GM18867 (cell line): ENCODE measurements around the gene GNB1L.
"Not testable (repeated sequence)": the region's sequence is repeated elsewhere in the genome, so short reads cannot be mapped to it uniquely, and the experiment has no call there.

ENCODE experiments used
- ATAC-seq: cut with Tn5 transposase; IDR thresholded peaks from one replicate; pipeline ENCODE4 v1.9.1; 2021; ENCODE audit warnings: mild to moderate bottlenecking, moderate library complexity; ENCODE audit not compliant: unreplicated experiment

Gene GNB1L

DNA sequence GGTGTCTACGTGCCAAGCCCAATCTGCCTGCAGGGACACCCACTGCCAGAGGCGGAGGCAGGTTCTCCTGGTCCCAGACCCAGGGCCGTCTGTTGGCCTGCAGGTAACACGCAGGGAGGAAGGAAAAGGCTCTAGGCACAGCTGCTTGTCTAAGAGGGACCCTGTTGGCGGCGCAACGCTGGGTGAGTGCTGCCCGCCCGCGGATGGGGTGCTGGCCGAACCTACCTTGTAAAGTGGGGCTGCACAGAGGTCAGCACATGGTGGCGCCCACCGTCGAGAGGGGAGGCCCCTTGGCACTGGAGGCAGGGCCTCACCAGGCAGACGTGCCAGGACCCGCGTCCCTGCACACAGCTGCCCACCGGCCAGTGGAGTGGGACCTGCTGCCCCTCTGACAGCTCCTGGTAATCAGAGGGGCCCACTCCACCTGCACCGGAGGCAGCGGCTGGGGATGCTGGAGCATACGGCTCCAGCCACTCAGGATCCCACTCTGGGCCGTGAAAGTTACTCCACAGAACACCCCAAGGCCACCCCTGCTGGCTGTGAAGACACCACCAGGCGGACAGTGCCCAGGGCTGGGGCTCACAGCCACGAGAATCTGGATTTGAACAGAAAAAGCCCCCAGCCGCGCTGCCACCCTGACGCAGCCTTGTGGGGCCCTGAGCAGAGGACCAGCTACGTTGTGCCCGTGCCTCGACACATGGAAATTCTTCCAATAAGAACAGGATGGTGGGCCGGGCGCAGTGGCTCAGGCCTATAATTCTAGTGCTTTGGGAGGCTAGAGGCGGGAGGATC is 70.1 kb downstream of the GNB1L start:
- ATAC-seq, result no peak

GRCh38 chr22:19783586-19784383 is 70.9 kb downstream of the GNB1L start:
- ATAC-seq, result no peak

DNA sequence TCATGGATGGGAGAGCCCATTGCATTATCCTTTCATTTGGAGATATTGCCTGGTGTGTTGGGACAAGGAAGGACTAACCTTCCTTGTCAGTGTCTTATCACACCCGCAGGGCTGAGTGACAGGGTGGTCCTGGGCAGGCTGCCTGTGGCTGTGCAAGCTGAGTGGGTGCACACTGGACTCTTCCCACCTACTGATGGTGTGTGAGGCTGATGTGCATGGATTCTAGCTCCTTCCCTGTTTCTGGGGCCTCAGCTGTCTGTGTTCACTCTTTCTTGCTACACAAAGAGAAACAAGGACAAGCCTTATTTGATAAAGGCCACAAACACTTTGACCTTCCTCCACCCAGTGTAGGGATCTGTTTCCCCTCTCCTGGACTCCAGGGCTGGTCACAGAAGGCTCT is 72.1 kb downstream of the GNB1L start:
- ATAC-seq, result no peak

DNA sequence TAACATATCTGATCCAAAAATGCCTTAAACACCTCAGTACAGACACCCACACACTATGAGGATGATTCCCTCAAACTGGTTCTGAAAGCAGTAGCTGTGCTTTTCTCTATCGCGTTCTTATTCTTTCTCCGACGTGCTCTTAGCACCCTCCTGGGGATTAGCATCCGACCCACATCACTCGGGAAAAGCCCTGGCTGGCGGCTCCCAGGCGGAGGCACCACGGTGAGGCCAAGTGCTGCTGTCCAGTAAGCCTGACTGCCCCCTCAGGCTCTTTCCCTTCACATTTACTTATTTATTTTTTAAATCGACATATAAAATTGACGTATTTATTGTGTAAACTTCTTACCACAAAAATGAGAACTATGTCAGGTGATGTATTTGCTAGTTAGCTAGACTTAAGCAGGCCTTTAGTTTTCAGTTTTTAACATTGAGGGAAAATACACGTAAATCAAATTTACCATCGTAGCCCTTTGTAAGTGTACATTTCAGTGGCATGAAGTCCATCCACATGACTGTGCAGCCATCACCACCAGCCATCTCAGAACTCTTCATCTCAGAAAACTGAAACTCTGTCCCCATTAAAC is 74.9 kb downstream of the GNB1L start:
- no peak for ATAC-seq

DNA sequence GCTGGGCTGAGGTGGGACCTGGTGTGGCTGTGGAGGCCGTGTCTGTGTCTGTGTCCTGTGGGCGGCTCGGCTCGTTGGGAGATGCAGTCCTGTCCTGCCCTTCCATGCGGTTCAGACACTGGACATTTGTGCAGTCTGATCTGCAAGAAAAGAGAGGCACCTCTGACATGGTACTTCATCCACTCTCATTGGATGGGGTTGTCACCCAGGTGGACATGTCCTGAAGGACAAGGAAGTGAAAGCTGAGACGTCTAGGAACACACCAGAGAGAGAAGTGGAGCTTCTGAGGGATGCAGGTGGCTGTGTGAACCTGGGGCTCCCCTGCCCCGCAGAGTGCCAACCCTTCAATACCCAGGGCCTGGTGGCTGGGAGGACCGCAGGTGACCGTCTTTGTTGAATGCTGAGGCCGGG is 75.7 kb downstream of the GNB1L start:
- ATAC-seq, result no peak

DNA sequence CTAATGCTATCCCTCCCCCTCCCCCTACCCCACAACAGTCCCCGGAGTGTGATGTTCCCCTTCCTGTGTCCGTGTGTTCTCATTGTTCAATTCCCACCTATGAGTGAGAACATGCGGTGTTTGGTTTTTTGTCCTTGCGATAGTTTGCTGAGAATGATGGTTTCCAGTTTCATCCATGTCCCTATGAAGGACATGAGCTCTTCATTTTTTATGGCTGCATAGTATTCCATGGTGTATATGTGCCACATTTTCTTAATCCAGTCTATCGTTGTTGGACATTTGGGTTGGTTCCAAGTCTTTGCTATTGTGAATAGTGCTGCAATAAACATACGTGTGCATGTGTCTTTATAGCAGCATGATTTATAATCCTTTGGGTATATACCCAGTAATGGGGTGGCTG is 77.5 kb downstream of the GNB1L start:
- ATAC-seq, result not testable (repeated sequence)

GRCh38 chr22:19776433-19777031 is 78.1 kb downstream of the GNB1L start:
- no peak for ATAC-seq

DNA sequence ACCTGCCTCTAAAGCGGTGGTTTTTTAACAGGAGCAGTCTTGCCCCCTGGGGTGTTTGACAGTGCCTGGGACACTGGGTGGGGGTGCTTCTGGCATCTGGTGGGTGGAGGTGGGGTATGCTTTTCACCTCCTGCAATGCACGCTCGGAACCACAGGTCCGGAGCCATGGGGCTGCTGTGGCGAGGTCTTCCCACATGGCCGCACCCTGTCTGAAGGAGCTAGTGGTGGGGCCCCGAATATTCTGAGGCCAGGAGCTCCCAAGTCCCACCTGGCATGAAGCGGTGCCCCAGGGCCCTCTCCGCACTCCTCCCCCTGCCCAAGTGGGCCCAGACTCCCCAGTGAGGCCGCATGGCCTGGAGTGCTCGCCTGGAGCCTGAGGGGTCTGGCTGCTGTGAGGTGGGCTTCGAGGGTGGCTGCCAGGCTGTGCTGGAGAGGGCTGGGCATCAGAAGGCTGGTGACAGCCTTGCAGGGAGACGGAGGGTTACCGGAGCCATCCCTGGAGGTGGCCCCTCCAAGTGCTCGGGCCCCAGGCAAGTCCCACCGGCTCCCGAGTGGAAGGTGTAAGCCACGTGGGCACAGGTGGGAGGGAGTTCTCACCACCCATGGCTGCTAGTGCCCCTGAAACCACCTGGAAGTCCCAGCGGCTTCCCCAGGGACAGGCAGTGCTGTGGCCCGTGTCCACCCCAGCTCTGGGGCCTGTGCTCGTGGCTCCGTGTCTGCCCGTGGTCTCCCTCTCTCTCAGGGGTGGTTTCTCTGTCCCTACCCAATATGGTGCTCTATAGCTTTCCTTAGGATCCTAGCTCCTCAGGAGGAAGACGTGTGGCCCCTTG is 79.0 kb downstream of the GNB1L start:
- ATAC-seq, result no peak

DNA sequence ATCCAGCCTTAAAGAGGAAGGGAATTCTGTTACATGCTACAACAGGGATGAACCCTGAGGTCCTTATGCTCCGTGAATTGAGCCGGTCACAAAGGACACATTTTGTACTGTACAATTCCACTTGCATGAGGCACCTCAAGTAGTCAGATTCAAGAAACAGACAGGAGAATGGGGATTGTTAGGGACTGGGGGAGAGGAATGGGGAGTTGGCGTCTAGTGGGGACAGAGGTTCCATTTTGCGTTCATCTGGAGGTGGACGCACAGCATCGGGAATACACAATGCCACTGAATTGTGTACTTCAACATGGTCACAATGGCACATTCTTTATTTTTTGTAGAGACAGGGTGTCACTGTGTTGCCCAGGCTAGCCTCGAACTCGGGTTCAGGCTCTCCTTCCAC is 80.0 kb downstream of the GNB1L start:
- no peak for ATAC-seq

- ATAC-seq, result no peak
These were observed 81.1 kb downstream of the GNB1L start for GRCh38 chr22:19773470-19774040.

DNA sequence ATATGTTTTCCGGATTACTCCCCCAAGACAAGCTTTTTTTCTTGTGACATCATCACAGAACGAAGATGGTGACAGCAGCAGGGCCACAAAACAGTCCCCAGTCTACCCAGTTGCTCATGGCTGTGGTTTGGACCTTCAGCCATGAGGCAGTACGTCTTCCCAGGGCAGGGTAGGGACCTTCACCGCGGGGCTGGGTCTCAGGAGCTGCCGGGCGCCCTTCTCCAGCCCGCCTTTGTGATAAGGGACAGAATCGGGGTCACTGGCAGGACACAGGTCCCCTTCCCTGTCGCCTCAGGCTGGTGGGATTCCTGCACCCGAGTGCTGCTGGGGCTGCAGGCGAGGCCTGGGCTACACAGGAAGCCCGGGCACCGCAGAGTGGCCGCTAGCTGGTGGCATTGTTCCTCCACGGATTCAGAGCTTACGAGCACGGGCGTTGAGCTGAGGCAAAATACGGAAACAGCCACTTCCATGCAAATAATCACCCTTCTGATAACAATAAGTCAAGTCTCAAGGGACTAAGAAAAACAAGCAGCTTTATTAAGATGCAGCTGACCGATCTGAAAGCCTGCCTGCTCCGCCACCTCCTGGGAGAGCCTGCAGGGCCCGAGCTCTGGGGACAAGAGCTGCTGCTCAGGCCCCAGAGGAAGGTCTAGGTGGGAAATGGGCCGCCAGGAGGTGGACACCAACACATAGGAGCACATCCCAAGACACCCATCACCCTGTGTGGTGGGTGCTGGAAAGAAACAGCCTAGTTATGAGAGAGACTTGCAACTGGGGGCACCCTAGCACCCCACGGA is 81.8 kb downstream of the GNB1L start:
- ATAC-seq, result no peak

GRCh38 chr22:19772422-19772672 is 82.3 kb downstream of the GNB1L start:
- ATAC-seq, result no peak

- ATAC-seq, result no peak
These were observed 84.1 kb downstream of the GNB1L start for GRCh38 chr22:19770349-19771220.

- ATAC-seq, result no peak
These were observed 85.3 kb downstream of the GNB1L start for GRCh38 chr22:19769393-19769715.

GRCh38 chr22:19767427-19768341 is 87.0 kb downstream of the GNB1L start:
- no peak for ATAC-seq

GRCh38 chr22:19766511-19767426 is 87.9 kb downstream of the GNB1L start:
- ATAC-seq, result no peak

GRCh38 chr22:19766240-19766510 is 88.5 kb downstream of the GNB1L start:
- ATAC-seq, result no peak
